ENCODE data around the gene C3orf62.

C3orf62 gene

DNA sequence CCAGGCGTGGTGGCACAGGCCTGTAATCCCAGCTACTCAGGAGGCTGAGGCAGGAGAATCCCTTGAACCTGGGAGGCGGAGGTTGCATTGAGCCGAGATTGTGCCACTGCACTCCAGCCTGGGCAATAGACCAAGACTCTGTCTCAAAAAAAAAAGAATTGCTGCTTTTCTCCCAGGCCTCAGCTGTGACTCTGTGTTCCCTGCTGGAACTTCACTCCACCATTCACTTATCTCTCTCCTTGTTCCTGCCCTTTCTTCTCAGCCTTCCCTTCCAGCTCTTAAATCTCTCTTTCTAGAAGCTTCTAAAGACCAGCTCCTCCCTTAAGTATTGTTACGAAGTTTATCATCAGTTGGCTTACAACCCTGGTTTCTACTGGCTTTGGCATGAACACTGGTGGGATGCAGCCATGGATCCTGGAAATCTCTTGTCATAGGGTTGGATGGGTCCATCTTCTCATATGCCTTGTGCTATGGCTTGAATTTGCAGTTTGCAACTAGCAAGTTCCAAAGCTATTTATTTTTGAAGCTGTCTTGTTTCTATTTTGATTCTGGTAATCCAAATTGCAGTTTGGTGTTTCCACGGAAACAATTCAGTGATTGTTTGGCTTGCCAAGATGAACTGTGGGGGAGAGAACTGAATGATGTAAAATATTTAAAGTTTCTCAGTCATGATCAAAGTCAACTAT lies 10.5 kb downstream of the C3orf62 start:
- Histone ChIP-seq H3K27me3 (replicated peaks; ENCODE audit: control insufficient read depth, insufficient read depth, low read length) (no peaks in the 10 kb centered on the region), H3K9ac (ENCODE audit: low read length) (peak overlapping the region; percentile 51), H3K4me3 (ENCODE audit: low read length) (no peak overlapping the region)

GRCh38 chr3:49265661-49266386 lies 11.2 kb downstream of the C3orf62 start:
- H3K4me3 ChIP-seq (ENCODE audit: low read length): no peak overlapping the region
- no peak overlapping the region for H3K9ac ChIP-seq (ENCODE audit: low read length)
- no peaks in the 10 kb centered on the region for H3K9me3 ChIP-seq (ENCODE audit: control insufficient read depth, low read length)
- peaks cover 26% of the 10 kb centered on the region for H3K4me1 ChIP-seq (ENCODE audit: control insufficient read depth, insufficient read depth, low read length)
- DNase-seq (ENCODE audit: low read depth): no peak
- H3K27me3 ChIP-seq (replicated peaks; ENCODE audit: control insufficient read depth, insufficient read depth, low read length): no peaks in the 10 kb centered on the region
- no peaks in the 10 kb centered on the region for H3K36me3 ChIP-seq (ENCODE audit: control insufficient read depth, insufficient read depth, low read length, severe bottlenecking)

More for the DNA sequence above, 10.5 kb downstream of the C3orf62 start:
- Histone ChIP-seq H3K4me1 (ENCODE audit: control insufficient read depth, insufficient read depth, low read length) (peaks cover 19% of the 10 kb centered on the region), H3K36me3 (ENCODE audit: control insufficient read depth, insufficient read depth, low read length, severe bottlenecking) (no peaks in the 10 kb centered on the region), H3K9me3 (ENCODE audit: control insufficient read depth, low read length) (no peaks in the 10 kb centered on the region)
- DNase-seq (ENCODE audit: low read depth): no peak

DNA sequence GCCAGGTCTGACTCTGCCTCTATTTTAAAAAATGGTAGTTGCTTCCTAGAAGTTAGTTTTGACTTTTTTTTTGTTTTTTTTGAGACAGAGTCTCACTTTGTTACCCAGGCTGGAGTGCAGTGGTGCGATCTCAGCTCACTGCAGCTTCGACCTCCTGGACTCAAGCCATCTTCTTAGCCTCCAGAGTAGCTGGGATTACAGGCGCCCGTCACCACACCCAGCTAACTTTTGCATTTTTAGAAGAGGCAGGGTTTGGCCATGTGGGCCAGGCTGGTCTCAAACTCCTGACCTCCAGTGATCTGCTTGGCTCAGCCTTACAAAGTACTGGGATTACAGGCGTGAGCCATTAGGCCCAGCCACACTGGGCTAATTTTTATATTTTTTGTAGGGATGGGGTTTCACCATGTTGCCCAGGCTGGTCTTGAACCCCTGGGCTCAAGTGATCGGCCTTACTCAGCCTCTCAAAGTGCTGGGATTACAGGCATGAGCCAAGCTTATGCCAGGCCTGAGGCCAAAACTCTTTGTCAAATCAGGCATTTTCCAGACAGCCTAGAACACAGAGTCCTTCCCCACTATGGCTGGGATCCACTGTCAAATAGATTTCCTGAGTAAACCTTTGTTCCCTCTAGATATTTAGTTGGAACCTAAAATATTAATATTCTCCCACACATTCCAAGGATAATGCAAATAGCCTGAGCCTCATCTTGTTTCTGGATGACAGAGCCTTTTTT lies 13.7 kb downstream of the C3orf62 start:
- Histone ChIP-seq H3K27me3 (replicated peaks; ENCODE audit: control insufficient read depth, insufficient read depth, low read length) (no peaks in the 10 kb centered on the region), H3K4me3 (ENCODE audit: low read length) (no peak overlapping the region), H3K9me3 (ENCODE audit: control insufficient read depth, low read length) (no peaks in the 10 kb centered on the region), H3K36me3 (ENCODE audit: control insufficient read depth, insufficient read depth, low read length, severe bottlenecking) (no peaks in the 10 kb centered on the region), H3K4me1 (ENCODE audit: control insufficient read depth, insufficient read depth, low read length) (peaks cover 33% of the 10 kb centered on the region), H3K9ac (ENCODE audit: low read length) (peak overlapping the region; percentile 42)
- DNase-seq (ENCODE audit: low read depth): no peak

GRCh38 chr3:49260806-49261324 lies 16.2 kb downstream of the C3orf62 start:
- no peaks in the 10 kb centered on the region for H3K36me3 ChIP-seq (ENCODE audit: control insufficient read depth, insufficient read depth, low read length, severe bottlenecking)
- H3K9me3 ChIP-seq (ENCODE audit: control insufficient read depth, low read length): no peaks in the 10 kb centered on the region
- no peak overlapping the region for H3K4me3 ChIP-seq (ENCODE audit: low read length)
- H3K4me1 ChIP-seq (ENCODE audit: control insufficient read depth, insufficient read depth, low read length): peaks cover 31% of the 10 kb centered on the region
- peak overlapping the region; percentile 68 for H3K9ac ChIP-seq (ENCODE audit: low read length)
- no peaks in the 10 kb centered on the region for H3K27me3 ChIP-seq (replicated peaks; ENCODE audit: control insufficient read depth, insufficient read depth, low read length)
- DNase-seq (ENCODE audit: low read depth): no peak

GRCh38 chr3:49257187-49257586 lies 19.8 kb downstream of the C3orf62 start:
- no peak for DNase-seq (ENCODE audit: low read depth)
- Histone ChIP-seq H3K4me1 (ENCODE audit: control insufficient read depth, insufficient read depth, low read length) (peaks cover 31% of the 10 kb centered on the region), H3K4me3 (ENCODE audit: low read length) (no peak overlapping the region), H3K9me3 (ENCODE audit: control insufficient read depth, low read length) (no peaks in the 10 kb centered on the region), H3K9ac (ENCODE audit: low read length) (no peak overlapping the region), H3K36me3 (ENCODE audit: control insufficient read depth, insufficient read depth, low read length, severe bottlenecking) (peaks cover 3% of the 10 kb centered on the region), H3K27me3 (replicated peaks; ENCODE audit: control insufficient read depth, insufficient read depth, low read length) (no peaks in the 10 kb centered on the region)

GRCh38 chr3:49255718-49256511 lies 21.1 kb downstream of the C3orf62 start:
- DNase-seq (ENCODE audit: low read depth): no peak

DNA sequence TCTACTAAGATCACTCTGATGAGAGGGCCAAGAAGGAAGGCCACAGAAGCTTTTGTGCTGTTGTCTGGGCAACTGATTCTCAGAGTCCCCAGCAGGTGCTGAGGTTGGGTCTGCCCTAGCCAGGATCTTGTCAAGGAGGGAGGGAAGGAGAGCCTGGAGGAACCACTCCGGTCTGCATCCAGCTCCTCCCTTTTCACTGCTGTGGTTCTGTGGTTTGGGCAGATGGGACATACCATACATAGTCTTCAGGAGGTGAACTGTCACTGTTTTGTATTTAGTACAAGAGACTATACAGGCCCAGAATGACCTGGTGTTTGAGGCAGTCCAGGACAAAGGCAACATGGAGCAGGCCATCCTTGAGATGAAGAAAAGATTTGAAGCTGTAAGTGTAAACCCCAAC lies 21.9 kb downstream of the C3orf62 start:
- Histone ChIP-seq H3K4me1 (ENCODE audit: control insufficient read depth, insufficient read depth, low read length) (peaks cover 15% of the 10 kb centered on the region), H3K9me3 (ENCODE audit: control insufficient read depth, low read length) (no peaks in the 10 kb centered on the region), H3K4me3 (ENCODE audit: low read length) (no peak overlapping the region), H3K36me3 (ENCODE audit: control insufficient read depth, insufficient read depth, low read length, severe bottlenecking) (peaks cover 3% of the 10 kb centered on the region), H3K27me3 (replicated peaks; ENCODE audit: control insufficient read depth, insufficient read depth, low read length) (no peaks in the 10 kb centered on the region), H3K9ac (ENCODE audit: low read length) (no peak overlapping the region)
- no peak for DNase-seq (ENCODE audit: low read depth)

More at GRCh38 chr3:49255718-49256511, 21.1 kb downstream of the C3orf62 start:
- no peak overlapping the region for H3K9ac ChIP-seq (ENCODE audit: low read length)
- no peaks in the 10 kb centered on the region for H3K27me3 ChIP-seq (replicated peaks; ENCODE audit: control insufficient read depth, insufficient read depth, low read length)
- peaks cover 23% of the 10 kb centered on the region for H3K4me1 ChIP-seq (ENCODE audit: control insufficient read depth, insufficient read depth, low read length)
- no peaks in the 10 kb centered on the region for H3K9me3 ChIP-seq (ENCODE audit: control insufficient read depth, low read length)
- H3K36me3 ChIP-seq (ENCODE audit: control insufficient read depth, insufficient read depth, low read length, severe bottlenecking): peaks cover 3% of the 10 kb centered on the region
- H3K4me3 ChIP-seq (ENCODE audit: low read length): no peak overlapping the region

DNA sequence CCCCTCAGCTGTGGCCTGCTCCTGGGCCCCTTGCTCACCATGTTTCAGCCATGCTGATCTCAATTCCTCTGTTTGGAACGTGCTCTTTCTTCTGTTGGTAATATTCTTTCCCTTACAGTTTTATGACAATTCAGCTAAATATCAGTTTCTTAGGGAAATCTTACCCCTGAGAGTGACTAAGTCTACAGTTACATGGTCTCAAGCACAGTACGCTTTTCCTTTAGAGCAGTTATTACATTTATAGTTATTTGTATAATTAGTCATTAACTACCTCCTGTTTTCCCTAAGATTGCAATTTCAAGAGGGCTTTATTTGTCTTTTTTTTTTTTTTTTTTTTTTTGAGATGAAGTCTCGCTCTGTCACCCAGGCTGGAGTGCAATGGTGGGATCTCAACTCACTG lies 23.5 kb downstream of the C3orf62 start:
- Histone ChIP-seq H3K9me3 (ENCODE audit: control insufficient read depth, low read length) (no peaks in the 10 kb centered on the region), H3K36me3 (ENCODE audit: control insufficient read depth, insufficient read depth, low read length, severe bottlenecking) (peaks cover 3% of the 10 kb centered on the region), H3K9ac (ENCODE audit: low read length) (no peak overlapping the region), H3K4me3 (ENCODE audit: low read length) (no peak overlapping the region), H3K4me1 (ENCODE audit: control insufficient read depth, insufficient read depth, low read length) (peaks cover 27% of the 10 kb centered on the region), H3K27me3 (replicated peaks; ENCODE audit: control insufficient read depth, insufficient read depth, low read length) (no peaks in the 10 kb centered on the region)
- DNase-seq (ENCODE audit: low read depth): no peak

DNA sequence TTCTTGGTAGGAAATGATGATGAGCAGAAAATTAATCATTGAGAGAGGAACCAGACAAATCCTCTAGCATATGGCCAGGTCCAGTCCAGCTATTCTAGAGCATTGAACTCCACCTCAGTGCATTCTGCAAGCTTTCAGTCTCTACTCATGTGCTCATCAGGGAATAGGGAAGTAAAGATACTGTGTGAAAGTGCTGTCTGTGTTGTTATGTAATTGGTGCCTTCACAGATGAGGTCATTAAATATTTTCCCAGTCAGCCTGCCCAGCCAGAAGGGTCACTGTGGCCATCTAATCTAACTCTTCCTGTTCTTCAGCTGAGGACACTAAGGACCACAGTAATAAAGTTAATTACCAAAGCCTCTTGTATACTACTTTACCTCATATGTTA lies 28.2 kb downstream of the C3orf62 start:
- Histone ChIP-seq H3K4me1 (ENCODE audit: control insufficient read depth, insufficient read depth, low read length) (peaks cover 24% of the 10 kb centered on the region), H3K27me3 (replicated peaks; ENCODE audit: control insufficient read depth, insufficient read depth, low read length) (no peaks in the 10 kb centered on the region), H3K4me3 (ENCODE audit: low read length) (no peak overlapping the region), H3K9me3 (ENCODE audit: control insufficient read depth, low read length) (no peaks in the 10 kb centered on the region), H3K36me3 (ENCODE audit: control insufficient read depth, insufficient read depth, low read length, severe bottlenecking) (peaks cover 4% of the 10 kb centered on the region), H3K9ac (ENCODE audit: low read length) (peak overlapping the region; percentile 56)
- DNase-seq (ENCODE audit: low read depth): no peak

GRCh38 chr3:49244581-49245205 lies 32.3 kb downstream of the C3orf62 start:
- H3K27me3 ChIP-seq (replicated peaks; ENCODE audit: control insufficient read depth, insufficient read depth, low read length): no peaks in the 10 kb centered on the region
- H3K9ac ChIP-seq (ENCODE audit: low read length): no peak overlapping the region
- no peak for DNase-seq (ENCODE audit: low read depth)
- no peak overlapping the region for H3K4me3 ChIP-seq (ENCODE audit: low read length)
- H3K9me3 ChIP-seq (ENCODE audit: control insufficient read depth, low read length): no peaks in the 10 kb centered on the region
- peaks cover 18% of the 10 kb centered on the region for H3K36me3 ChIP-seq (ENCODE audit: control insufficient read depth, insufficient read depth, low read length, severe bottlenecking)
- H3K4me1 ChIP-seq (ENCODE audit: control insufficient read depth, insufficient read depth, low read length): peaks cover 29% of the 10 kb centered on the region

Data from adipocyte (in vitro differentiated cells).